GM23248 (cell line): ENCODE results near the gene IL4R.

Source experiments
- EZH2 ChIP-seq: fragments of 200-600 bp; sonication (generic); IDR thresholded peaks from 2 replicates; pipeline ENCODE4 v1.6.1; 2018; ENCODE audit warnings: antibody characterized with exemption, mild to moderate bottlenecking; ENCODE audit not compliant: insufficient read depth, poor library complexity, severe bottlenecking
- EZH2phosphoT487 ChIP-seq: fragments of 200-600 bp; sonication (generic); IDR thresholded peaks from 2 replicates; pipeline ENCODE4 v1.6.1; 2018; ENCODE audit warnings: antibody characterized with exemption, moderate library complexity, mild to moderate bottlenecking, low read depth; ENCODE audit not compliant: insufficient read depth

DNA sequence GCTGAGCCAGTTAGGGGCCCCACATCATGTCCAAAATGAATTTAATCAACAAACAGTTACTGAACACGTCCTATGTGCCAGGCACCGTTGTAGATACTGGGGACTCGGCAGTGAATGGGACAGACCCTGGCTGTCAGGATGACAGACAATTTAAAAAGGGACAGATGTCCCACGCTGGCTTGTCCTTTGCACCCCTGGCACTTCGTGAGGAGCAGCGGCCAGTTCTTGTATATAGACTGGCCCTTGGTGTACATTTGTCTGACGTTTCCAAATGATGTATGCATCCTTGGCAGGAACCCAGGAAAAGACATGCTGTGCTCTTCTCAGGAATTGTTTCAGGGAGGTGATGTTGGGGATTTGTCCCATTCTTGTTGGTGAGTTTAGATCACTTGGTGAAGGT, 21.1 kb downstream of the IL4R start:
- TF ChIP-seq EZH2, result no peak
- TF ChIP-seq EZH2phosphoT487, result no peak
